Central memory CD8-positive, alpha-beta T cell (primary cell): Measurements from ENCODE around the gene CCDC146.
"Not testable (repeated sequence)": the region's sequence is repeated elsewhere in the genome, so short reads cannot be mapped to it uniquely, and the experiment has no call there.

Experiments used
- ATAC-seq: fragments of 150-1000 bp; cut with Tn5 transposase; replicated peaks from 2 replicates; pipeline ENCODE4 v1.10.0; 2022; ENCODE audit warnings: mild to moderate bottlenecking, moderate FRiP score, moderate number of reproducible peaks; ENCODE audit not compliant: poor library complexity, severe bottlenecking; ENCODE audit errors: extremely low read depth
- DNase-seq, 2 donors: peaks; one replicate each; pipeline ENCODE4 v3.0.0; 2021; ENCODE audit warnings: low spot score in 2 of 2
- H3K27ac Mint-ChIP-seq: one replicate; pipeline ENCODE4 v1.8.0; 2022; ENCODE audit warnings: low read depth, mild to moderate bottlenecking, moderate library complexity, mixed read lengths
- H3K27me3 Mint-ChIP-seq: one replicate; pipeline ENCODE4 v1.8.0; 2022; ENCODE audit warnings: mixed read lengths
- H3K36me3 Mint-ChIP-seq: one replicate; pipeline ENCODE4 v1.8.0; 2022; ENCODE audit warnings: mild to moderate bottlenecking, moderate library complexity, mixed read lengths; ENCODE audit not compliant: insufficient read depth
- H3K4me1 Mint-ChIP-seq: one replicate; pipeline ENCODE4 v1.8.0; 2022; ENCODE audit warnings: mixed read lengths
- H3K4me3 Mint-ChIP-seq: one replicate; pipeline ENCODE4 v1.8.0; 2022; ENCODE audit warnings: mild to moderate bottlenecking, moderate library complexity, mixed read lengths
- H3K9me3 Mint-ChIP-seq: one replicate; pipeline ENCODE4 v1.8.0; 2022; ENCODE audit warnings: mixed read lengths

The CCDC146 gene, protein sequence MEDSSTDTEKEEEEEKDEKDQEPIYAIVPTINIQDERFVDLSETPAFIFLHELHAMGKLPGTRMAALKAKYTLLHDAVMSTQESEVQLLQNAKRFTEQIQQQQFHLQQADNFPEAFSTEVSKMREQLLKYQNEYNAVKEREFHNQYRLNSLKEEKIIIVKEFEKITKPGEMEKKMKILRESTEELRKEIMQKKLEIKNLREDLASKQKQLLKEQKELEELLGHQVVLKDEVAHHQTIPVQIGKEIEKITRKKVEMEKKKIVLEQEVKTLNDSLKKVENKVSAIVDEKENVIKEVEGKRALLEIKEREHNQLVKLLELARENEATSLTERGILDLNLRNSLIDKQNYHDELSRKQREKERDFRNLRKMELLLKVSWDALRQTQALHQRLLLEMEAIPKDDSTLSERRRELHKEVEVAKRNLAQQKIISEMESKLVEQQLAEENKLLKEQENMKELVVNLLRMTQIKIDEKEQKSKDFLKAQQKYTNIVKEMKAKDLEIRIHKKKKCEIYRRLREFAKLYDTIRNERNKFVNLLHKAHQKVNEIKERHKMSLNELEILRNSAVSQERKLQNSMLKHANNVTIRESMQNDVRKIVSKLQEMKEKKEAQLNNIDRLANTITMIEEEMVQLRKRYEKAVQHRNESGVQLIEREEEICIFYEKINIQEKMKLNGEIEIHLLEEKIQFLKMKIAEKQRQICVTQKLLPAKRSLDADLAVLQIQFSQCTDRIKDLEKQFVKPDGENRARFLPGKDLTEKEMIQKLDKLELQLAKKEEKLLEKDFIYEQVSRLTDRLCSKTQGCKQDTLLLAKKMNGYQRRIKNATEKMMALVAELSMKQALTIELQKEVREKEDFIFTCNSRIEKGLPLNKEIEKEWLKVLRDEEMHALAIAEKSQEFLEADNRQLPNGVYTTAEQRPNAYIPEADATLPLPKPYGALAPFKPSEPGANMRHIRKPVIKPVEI

DNA sequence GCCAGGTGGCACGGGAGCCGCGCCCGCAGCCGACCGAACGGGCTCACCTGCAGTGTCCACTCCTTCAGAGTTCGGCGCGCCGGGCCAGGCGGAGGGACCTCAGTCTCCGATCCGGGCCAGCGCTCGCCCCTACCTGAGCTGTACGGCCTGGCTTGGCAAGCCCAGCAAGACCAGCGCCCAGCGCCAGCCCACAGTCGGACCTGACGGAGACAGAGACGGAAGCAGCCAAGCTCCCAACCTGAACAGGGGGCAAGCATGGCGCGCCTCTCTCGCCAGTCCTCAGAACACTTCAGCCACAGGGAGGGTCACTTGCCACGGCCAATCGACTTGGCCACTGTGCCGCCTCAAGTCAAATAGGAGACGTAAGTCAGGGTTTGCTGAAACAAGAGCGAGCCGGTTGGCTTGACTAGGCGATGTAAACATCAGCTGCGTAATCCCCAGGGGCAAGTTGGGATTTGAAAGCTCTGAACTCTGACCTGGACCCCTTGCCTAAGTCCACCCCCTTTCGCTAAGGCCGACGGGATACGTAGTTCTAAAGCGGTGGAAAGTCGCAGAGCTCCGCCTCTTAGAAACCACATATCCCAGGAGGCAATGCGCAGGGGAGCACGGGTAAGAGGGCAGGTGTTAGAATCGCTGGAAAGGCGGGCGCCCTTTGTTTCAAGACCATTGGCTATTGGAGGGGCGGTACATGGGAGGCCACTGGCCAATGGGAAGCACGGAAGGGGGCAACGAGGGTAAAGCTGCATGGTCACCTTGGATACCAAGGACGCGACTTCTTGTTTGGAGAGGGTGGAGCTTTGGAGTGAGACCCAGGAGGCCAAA is at the start of gene CCDC146:
TSS of gene CCDC146 (plus strand) at position 756 of the 822 bp plus-strand sequence. CDS start 45,054 bp downstream, outside the sequence.
- not testable (repeated sequence) for H3K9me3 Mint-ChIP-seq, H3K27me3 Mint-ChIP-seq, H3K36me3 Mint-ChIP-seq
- ATAC-seq (peak; percentile 99), DNase-seq (peak; percentile 82 to 94)
- Mint-ChIP-seq H3K4me1 (peaks cover 15% of the 10 kb centered on the region), H3K4me3 (peak within 1 kb of the TSS; percentile 69), H3K27ac (peak within 1 kb of the TSS; percentile 83)

DNA sequence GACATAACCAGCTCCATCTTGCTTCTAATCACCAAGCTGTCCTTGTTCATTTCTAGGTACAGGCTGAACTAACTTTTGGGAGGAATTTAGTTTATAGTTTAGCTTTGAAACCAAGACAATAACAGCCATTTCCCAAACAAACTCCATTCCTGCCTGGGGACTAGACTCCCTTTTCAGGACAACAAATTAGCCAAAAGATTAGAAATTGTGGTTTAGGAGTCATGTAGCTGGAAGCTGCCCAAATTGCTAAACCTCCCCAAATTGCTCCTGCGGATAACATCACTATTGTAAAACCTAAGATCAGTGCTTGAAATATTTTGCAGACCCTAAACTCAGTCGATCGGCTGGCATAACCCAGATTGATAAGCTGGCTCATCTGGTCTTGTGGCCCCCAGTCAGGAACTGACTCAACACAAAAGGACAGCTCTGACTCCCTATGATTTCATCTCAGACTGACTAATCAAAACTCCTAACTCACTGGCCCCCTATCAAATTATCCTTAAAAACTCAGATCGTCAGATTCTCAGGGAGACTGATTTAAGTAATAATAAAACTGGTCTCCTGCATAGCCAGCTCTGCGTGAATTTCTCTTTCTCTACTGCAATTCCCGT is 47.5 kb upstream of the CCDC146 start:
- peaks cover 11% of the 10 kb centered on the region for H3K4me1 Mint-ChIP-seq
- not testable (repeated sequence) for H3K27me3 Mint-ChIP-seq, H3K9me3 Mint-ChIP-seq, H3K4me3 Mint-ChIP-seq, H3K36me3 Mint-ChIP-seq, ATAC-seq, DNase-seq, H3K27ac Mint-ChIP-seq

DNA sequence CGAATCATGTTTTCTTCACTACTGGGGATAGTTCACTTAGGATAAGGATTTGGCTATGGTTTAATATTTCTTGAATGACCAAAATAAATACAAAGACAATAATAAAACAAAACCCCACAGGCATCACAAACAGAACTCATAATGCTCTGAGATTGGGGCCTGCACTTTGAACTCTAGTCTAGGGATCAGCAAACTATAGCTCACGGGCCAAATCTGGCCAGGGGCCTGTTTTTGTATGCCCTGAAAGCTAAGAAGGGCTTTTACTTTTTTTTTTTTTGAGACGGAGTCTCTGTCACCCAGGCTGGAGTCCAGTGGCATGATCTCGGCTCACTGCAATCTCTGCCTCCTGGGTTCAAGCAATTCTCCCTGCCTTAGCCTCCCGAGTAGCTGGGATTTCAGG is 45.4 kb upstream of the CCDC146 start:
- H3K36me3 Mint-ChIP-seq, ATAC-seq, H3K27ac Mint-ChIP-seq, H3K4me1 Mint-ChIP-seq, H3K9me3 Mint-ChIP-seq, H3K4me3 Mint-ChIP-seq, H3K27me3 Mint-ChIP-seq, DNase-seq: not testable (repeated sequence)

DNA sequence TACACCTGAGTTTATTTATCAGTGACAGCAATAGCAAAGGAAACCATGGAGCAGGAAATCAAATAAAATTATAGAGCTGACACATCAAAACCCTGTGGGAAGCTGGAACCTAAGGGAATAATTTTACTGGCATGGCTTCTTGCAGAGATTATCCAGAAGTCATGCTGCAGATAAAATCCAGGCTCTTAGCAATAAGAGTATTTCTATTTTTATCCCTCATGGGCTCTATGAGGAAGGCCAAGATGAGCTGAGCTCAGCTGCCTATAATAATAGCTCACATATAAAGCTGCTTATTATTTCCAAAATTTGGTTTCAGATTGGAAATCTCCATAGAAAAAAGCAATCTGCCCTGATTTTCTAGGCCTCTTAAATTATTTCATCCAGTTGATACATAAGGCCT is 43.3 kb upstream of the CCDC146 start:
- H3K36me3 Mint-ChIP-seq, H3K4me1 Mint-ChIP-seq, H3K9me3 Mint-ChIP-seq, DNase-seq, H3K27me3 Mint-ChIP-seq, H3K4me3 Mint-ChIP-seq, H3K27ac Mint-ChIP-seq, ATAC-seq: not testable (repeated sequence)

DNA sequence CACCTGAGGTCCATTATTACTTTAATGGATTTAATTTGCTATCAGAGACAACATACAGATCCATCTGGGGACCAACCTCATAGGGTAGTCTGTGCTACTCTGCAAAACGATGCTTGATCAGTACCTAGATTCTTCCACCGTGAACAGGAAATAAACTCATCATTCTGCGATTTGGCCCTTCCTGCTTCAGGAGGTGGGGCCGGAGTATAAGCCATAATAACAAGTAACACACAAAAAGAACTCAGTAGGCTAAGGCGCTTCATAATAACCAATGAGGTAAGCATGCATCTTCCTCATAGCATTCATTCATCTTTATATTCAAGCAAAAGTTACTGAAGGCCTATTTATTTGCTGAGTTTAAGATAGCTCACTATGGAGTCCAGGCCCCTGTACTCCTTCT is 42.8 kb upstream of the CCDC146 start:
- not testable (repeated sequence) for H3K4me1 Mint-ChIP-seq, H3K36me3 Mint-ChIP-seq, H3K4me3 Mint-ChIP-seq, ATAC-seq, DNase-seq, H3K9me3 Mint-ChIP-seq, H3K27me3 Mint-ChIP-seq, H3K27ac Mint-ChIP-seq

DNA sequence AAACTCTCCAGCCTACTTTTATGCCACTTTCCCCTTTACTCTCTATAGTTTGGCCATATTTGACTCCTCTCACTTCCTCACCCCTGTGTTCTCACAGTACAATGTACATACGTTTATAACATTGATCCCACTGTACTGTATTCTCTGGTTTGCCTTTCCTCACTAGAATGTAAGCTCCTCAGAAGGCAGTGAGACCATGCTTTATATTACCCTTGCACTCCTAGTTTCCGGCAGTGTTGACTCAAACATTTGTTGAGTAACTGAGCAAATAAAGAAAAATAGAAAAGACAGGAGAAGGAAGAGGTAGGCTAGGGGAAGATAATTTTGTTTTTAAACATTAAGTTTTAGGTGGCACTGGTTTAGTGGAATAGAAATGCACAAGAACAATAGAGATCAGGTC is 42.2 kb upstream of the CCDC146 start:
- not testable (repeated sequence) for H3K36me3 Mint-ChIP-seq, H3K27ac Mint-ChIP-seq, H3K4me3 Mint-ChIP-seq, H3K27me3 Mint-ChIP-seq, H3K9me3 Mint-ChIP-seq, DNase-seq, H3K4me1 Mint-ChIP-seq, ATAC-seq

DNA sequence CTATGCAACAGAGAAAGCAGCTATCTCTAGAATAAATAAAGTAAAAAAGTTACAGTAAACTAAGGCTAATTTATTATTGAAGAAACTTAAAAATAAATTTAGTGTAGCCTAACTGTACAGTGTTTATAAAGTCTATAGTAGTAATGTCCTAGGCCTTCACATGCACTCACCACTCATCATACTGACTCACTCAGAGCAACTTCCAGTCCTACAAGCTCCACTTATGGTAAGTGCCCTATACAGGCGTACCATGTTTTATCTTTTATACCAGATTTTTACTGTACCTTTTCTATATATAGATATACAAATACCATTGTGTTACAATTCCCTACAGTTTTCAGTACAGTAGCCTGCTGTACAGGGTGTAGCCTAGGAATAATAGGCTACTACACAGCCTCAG is 40.2 kb upstream of the CCDC146 start:
- H3K36me3 Mint-ChIP-seq, H3K27me3 Mint-ChIP-seq, ATAC-seq, H3K4me1 Mint-ChIP-seq, H3K9me3 Mint-ChIP-seq, H3K4me3 Mint-ChIP-seq, DNase-seq, H3K27ac Mint-ChIP-seq: not testable (repeated sequence)

DNA sequence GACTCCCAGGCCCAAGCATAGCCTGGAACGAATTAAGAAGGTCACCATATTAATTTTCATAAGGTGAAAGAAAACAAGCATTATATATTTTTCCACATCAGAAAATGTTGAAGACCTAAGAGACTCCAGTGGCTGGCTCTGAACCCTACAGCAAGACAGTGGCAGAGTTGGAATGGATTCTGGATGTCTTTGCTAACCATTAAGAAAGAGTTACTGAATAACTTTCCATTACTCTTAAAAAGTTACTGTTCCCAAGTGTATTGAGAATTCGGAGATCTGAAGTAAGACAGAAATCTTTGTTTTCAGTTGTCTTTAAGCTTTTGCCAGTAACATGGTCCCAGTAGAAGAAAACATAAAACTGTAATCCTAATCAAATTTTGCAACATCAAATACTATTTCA is 30.1 kb upstream of the CCDC146 start:
- not testable (repeated sequence) for H3K36me3 Mint-ChIP-seq, DNase-seq, H3K27ac Mint-ChIP-seq, ATAC-seq, H3K9me3 Mint-ChIP-seq, H3K4me1 Mint-ChIP-seq, H3K4me3 Mint-ChIP-seq, H3K27me3 Mint-ChIP-seq

DNA sequence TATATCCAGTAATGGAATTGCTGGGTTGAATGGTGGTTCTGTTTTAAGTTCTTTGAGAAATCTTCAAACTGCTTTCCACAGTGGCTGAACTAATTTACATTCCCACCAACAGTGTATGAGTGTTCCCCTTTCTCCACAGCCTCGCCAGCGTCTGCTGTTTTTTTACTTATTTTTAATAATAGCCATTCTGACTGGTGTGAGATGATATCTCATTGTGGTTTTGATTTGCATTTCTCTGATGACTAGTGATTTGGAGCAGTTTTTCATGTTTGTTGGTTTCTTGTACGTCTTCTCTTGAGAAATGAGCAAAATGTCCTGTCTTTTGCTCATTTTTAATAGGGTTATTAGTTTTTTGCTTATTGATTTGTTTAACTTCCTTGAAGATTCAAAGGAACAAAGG is 21.9 kb upstream of the CCDC146 start:
- H3K36me3 Mint-ChIP-seq, H3K27ac Mint-ChIP-seq, H3K27me3 Mint-ChIP-seq, H3K9me3 Mint-ChIP-seq, H3K4me1 Mint-ChIP-seq, ATAC-seq, DNase-seq, H3K4me3 Mint-ChIP-seq: not testable (repeated sequence)

DNA sequence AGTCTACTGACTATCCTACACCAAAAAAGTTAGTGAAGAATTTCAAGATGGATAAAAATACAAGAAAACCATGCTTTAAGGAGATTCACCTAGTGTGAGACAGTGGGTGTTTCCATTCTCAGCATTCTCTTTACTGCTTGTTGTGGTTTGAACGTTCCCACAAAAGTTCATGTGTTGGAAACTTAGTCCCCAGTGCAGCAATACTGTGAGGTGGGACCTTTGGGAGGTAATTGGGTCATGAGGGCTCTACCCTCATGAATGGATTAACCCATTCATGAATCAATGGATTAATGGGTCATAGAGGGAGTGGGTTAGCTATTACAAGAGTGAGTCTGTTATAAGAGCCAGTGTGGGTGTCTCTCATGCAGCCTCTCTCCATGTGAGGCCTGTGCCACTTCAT is 21.2 kb upstream of the CCDC146 start:
- not testable (repeated sequence) for DNase-seq, H3K36me3 Mint-ChIP-seq, ATAC-seq, H3K27ac Mint-ChIP-seq, H3K4me1 Mint-ChIP-seq, H3K27me3 Mint-ChIP-seq, H3K9me3 Mint-ChIP-seq, H3K4me3 Mint-ChIP-seq

DNA sequence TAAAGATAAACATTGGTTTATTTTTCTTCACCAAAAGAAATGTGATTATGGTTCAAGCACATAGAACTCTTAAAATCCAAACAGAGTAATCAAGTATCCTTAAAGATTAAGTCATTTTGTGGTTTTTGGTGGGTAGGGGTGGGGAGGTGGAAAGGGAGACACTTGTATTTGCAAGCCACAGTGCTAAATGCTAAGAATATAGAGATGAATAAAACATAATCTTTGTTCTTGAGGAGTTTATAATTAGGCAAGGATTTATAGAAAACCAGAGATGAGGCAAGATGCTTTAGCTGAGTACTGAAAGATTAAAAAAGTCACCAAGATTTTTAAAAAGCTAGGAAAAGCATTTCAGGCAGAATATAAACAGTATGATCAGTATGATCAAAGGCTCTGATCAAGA is 19.7 kb upstream of the CCDC146 start:
- DNase-seq, ATAC-seq, H3K27ac Mint-ChIP-seq, H3K9me3 Mint-ChIP-seq, H3K4me1 Mint-ChIP-seq, H3K4me3 Mint-ChIP-seq, H3K27me3 Mint-ChIP-seq, H3K36me3 Mint-ChIP-seq: not testable (repeated sequence)

DNA sequence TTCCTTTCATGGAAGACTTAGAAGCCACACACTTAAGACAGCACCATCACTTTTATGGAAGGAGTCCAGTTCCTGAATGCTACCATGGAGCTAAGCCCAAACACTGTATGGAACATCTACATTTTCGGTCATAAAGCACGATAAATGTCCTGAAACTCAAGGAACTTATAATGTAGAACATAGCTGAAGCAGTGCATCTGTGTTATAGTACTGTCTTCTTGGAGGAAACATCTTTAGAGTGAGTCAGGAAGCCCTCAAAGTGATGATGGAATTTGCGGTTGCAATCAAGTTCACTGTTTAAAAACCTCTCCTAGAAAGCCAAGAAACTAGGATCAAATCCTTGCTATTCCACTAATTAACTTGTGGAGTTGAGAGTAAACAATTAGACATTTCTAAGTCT is 16.5 kb upstream of the CCDC146 start:
- not testable (repeated sequence) for H3K27ac Mint-ChIP-seq, H3K27me3 Mint-ChIP-seq, ATAC-seq, H3K4me3 Mint-ChIP-seq, H3K36me3 Mint-ChIP-seq, H3K4me1 Mint-ChIP-seq, DNase-seq, H3K9me3 Mint-ChIP-seq
